ENCODE data around the gene NFYB.
"Not testable (repeated sequence)": the region's sequence is repeated elsewhere in the genome, so short reads cannot be mapped to it uniquely, and the experiment has no call there.

Gene NFYB

DNA sequence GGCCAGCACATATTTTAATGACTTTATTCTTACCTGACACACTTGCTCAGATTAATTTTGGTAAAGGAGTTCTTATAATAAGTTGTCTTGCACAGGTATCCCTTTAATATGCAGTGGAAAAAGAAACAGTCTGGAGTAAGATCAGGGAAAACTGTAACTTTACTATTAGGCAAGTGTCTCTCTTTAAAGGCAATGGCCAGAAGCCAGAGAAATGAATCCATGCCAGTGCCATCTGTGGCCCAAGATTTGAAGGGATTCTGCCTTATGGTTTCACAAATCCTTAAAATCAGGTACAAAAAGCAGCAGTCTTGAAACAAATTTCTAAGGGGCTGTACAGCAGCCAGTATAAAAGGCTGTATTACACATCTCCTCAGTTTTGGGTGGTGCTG is 22.4 kb downstream of the NFYB start:
- DNase-seq (ENCODE audit: low read depth in 2 of 2, low spot score in 1 of 2): no peak

DNA sequence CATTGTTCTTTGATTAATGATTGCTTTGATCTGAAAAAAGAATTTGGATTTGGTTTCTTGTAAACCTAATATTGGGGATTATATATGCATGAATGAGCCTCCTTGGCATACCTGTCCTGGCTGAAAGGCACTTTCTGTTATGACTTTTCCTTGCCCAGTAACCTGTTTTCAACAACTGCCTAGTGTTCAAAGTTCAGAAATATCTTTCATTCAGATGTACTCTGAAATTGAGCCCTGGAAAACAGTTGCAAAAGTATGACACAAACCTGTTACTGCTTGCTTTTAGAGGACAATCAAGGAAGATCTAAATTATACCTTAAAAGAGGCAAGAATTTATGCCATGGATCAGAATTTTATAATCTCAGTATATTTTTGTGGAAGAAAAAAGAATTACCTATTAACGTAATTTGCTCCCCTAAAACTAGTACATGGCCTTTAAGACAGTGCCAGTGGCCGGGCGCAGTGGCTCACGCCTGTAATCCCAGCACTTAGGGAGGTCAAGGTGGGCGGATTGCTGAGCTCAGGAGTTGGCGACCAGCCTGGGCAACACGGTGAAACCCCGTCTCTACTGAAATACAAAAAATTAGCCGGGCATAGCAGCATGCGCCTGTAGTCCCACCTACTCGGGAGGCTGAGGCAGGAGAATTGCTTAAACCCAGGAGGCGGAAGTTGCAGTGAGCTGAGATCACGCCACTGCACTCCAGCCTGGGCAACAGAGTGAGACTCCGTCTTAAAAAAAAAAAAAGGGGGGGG is 23.0 kb downstream of the NFYB start:
- DNase-seq (ENCODE audit: low read depth in 2 of 2, low spot score in 1 of 2): not testable (repeated sequence)

DNA sequence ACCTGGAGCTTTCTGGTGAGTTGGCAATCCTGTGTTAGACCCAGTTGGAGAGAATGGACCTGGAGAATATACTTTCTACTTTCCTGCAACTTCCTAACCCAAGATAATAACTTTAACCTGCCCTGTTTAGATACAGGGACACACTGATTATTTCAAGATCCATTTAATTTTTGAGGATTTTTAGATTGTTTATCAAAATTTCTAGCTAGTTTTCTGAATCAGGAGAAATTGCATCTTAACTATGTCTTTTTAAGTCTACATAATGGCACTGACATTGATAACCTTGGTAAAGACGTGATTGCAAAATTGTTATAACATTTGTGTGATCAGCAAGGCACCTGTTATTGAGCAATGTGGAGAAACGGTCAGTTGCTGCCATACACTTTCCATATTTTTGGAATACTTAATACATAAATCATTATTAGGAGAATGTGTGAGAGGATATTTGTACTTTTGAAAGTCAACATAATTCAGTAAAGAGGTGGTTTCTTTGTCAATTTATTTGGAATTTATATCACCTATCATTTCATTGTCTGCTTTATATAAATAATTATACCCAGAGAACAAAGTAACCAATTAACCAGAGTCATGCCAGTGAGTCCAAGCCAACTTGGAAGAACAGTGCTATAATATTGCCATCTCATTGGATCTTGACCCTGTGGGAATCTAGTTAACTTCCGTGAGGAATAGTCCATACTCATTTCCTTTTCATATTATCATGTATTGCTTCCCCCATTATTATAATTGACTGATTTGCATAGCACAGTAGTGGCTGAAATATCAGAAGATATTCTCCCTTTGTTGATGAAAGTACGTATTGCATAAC is 28.4 kb downstream of the NFYB start:
- no peak for DNase-seq (ENCODE audit: low read depth in 2 of 2, low spot score in 1 of 2)

GRCh38 chr12:104108755-104109445 is 29.1 kb downstream of the NFYB start:
- peak; percentile 70 to 81 for DNase-seq (ENCODE audit: low read depth in 2 of 2, low spot score in 1 of 2)

DNA sequence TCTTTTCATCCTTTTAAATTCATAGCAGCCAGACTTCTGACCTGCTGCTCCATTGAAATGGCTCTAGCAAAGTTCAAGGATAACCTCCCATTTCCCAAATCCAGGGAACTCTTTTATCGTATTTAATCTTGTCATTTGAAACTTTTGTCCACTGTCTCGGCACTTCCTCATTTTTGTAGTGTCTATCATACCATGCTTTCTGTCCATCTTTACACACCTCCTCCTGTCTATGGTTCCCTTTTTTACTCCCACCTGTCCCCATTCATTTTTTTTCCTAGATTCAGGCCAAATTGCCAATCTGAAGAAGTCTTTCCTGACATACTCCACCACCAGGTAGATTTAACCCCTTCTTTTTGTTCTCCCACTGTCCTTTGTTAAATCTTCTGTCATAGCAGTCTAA is 31.0 kb downstream of the NFYB start:
- no peak for DNase-seq (ENCODE audit: low read depth in 2 of 2, low spot score in 1 of 2)

DNA sequence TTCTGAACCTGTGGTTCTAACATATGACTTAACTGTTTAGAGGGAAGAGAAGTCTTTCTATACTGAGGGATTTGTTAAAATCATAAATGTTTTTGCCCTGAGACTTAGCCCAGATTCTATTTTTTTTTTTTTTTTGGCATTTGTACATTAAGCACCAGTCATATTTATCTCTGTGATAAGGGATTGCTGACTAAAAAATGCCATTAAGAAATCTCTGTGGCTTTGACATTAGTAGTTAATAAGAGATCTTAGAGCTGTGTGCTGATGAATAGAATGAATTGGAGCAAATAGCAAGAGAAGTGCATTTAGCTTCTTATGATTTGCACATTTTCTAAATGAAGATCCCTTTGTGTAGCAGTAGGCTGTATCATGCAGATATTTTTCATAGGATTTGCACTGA is 32.5 kb downstream of the NFYB start:
- DNase-seq (ENCODE audit: low read depth in 2 of 2, low spot score in 1 of 2): no peak

DNA sequence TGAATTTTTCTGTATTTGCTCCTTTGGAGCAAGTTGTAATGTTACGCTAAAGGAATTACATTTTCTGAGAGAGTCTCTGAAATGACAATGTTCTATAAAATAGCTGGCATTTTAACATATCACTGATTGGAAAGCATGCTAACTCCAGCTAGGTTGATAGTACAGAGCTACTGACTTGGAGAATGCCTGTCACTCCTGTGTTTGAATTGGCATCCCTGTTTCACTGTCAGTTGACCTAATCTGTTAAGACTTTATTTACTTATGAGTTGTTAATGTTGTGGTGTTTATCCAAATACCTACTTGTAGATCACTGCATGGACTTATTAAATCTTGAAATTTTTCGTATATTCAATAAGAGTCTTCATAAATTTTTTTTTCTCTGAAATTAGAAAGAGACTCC is 40.1 kb downstream of the NFYB start:
- DNase-seq (ENCODE audit: low read depth in 2 of 2, low spot score in 1 of 2): no peak

GRCh38 chr12:104095289-104095688 is 42.7 kb downstream of the NFYB start:
- no peak for DNase-seq (ENCODE audit: low read depth in 2 of 2, low spot score in 1 of 2)

- DNase-seq (ENCODE audit: low read depth in 2 of 2, low spot score in 1 of 2): no peak
Observed at GRCh38 chr12:104094284-104094683, 43.7 kb downstream of the NFYB start.

DNA sequence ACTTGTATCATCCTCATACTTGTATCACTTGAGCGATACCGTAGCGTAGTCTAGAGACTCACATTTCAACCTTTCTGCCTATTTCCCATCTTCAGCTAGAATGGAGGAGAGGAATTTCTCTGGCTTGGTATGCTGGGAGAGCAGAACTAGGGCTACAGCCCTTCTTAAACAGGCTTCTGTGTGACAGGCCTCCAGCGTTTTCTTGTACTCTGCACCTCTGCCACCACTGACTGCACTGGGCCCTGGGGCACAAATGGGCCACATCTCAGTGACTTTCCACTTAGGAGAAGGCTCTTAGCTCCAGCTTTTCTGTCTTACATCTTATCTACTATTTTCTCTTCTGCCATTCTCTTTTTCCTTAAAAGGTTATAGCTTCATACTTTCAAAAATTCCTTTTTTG is 46.9 kb downstream of the NFYB start:
- DNase-seq (ENCODE audit: low read depth in 2 of 2, low spot score in 1 of 2): no peak

- no peak for DNase-seq (ENCODE audit: low read depth in 2 of 2, low spot score in 1 of 2)
Observed at GRCh38 chr12:104090685-104091084, 47.3 kb downstream of the NFYB start.

DNA sequence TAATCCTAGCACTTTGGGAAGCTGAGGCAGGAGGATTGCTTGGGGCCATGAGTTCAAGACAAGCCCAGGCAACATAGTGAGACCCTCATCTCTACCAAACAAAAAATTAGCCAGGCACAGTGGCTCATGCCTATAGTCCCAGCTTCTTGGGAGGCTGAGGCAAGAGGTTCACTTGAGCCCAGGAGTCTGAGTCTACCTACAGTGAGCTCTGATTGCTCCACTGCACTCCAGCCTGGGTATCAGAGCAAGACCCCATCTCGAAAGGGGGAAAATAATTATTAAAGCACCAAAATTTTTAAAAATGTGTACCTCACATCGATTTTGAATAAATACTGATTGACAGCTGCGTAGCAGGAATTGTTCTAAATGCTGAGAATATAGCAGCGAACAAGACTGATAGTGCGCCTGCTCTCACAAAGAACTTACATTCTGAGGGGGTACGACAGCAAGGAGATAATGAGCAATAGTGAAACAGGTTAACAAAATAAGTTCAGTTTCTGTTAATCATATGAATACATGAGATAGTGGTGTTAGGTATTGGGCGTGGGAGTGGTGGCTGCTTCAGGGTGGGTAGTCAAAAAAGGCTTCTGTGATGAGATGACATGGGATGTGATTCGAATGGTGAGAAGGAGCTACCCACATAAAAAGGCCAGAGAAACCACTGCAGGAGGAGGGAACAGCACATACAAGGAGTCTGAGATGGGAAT is 54.1 kb downstream of the NFYB start:
- no peak for DNase-seq (ENCODE audit: low read depth in 2 of 2, low spot score in 1 of 2)

DNA sequence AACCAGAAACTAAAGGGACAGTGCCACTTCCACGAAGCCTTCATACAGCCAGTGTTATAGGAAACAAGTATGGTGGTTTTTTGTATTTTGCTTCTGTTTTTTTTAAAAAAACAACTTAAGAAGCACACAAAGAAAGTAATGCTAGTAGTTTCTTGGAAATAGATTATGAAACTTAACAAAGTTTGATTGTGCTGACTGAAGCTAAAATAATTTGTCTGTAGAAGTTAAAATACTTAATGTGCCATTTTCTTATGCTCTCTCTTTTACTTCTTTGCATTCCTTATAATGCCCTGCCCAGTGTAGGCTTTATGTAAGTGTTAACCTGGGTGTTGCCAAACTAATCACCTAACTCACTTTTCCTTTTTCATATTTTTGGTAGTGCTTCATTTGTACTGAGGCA is 57.2 kb downstream of the NFYB start:
- DNase-seq (ENCODE audit: low read depth in 2 of 2, low spot score in 1 of 2): no peak

DNA sequence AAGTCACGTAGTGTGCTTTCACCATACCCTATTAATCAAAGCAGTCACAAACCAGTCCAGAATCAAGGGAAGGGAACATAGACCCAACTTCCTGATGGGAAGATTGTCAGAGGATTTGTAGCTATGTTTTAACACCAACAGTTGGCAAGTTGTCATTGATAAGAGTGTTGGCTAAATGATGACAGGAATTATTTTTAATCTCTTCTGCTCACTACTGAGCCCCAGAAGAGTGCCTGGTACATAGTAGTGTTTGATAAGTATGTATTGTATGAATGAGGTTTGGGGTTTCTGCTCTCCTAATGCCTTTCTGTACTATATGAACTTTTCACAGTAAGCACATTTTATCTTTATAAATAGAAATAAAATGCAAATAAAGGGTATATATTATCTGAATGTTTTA is 59.0 kb downstream of the NFYB start:
- no peak for DNase-seq (ENCODE audit: low read depth in 2 of 2, low spot score in 1 of 2)

DNA sequence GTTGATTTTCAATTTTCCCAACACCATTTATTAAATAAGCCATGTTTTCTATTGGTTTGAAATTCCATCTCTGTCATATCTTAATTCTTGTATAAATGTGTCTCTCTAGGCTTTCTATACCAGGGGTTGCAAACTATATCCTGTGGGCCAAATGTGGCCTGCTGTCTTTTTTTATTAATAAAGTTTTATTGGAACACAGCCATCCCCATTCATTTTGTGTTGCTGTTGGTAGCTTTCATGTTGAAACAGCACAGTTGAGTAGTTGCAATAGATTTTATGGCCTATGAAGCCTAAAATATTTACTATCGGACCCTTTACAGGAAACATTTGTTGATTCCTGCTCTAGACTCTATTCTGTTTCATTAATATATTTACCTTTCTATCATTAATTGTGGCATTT is 64.3 kb downstream of the NFYB start:
- DNase-seq (ENCODE audit: low read depth in 2 of 2, low spot score in 1 of 2): no peak

DNA sequence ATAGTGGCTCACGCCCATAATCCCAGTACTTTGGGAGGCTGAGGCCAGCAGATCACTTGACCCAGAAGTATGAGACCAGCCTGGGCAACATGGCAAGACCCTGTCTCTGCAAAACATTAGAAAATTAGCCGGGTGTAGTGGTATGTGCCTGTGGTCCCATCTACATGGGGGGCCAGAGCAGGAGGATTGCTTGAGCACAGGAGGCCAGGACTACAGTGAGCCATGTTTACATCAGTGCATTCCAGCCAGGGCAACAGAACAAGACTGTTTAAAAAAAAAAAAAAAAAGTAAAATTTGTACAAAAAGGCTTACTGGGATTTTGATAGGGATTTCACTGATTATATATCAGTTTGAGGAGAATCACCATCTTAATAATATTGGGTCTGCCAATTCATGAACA is 65.9 kb downstream of the NFYB start:
- DNase-seq (ENCODE audit: low read depth in 2 of 2, low spot score in 1 of 2): no peak
